ENCODE data around the gene ECE1.

- TF ChIP-seq CTCF (IDR thresholded peaks at IDR 0.05) (no peak), POLR2A (IDR thresholded peaks at IDR 0.05) (no peak)
Observed at GRCh38 chr1:21272540-21272939, 17.7 kb downstream of the ECE1 start.

All from ovary (tissue), 3 donors.